Anterior cingulate cortex (tissue), 58 donors: ENCODE results near the gene PROK1.

ENCODE experiments used
- DNase-seq, 58 donors: peaks; one replicate each; lab custom pipeline; 2025; lab: John Stamatoyannopoulos, UW

Gene PROK1

DNA sequence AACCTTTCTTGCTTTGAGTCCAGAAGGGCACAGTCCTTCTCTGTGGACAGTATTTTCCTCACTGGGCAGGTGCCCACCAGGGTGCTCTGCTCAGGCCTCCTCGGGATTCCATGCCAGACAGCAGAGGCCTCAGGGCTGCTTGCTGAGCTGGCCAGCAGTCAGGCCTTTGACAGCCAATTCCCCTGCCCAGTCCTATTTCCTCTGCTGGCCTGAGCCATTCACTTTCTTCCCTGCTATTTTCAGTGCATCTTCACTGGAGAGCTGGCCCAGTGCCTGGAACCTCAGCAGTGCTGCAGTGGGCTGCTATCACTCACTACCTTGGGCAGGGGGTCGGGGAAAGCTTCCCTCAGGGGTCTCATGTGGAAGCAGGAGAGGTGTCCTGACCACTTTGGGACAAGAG lies 34.8 kb downstream of the PROK1 start:
- no peak for DNase-seq

DNA sequence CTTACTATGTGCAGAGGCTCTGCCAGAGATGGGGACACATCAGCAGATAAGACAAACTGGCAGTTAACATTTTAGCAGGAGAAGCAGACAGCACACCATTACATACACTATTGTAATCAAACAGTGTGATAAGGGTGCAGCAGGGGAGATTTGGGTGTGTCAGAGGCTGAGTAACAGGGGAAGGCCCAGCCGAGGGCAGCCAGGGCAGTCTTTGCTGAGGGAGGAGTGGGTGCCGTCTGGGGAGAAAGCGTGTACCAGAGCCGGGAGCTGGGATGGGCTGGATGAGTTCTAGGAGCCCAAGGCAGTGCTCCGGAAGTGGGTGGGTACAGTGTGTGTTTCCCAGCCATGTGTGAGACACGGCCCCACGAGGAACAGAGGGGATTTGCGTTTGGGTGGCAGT lies 36.8 kb downstream of the PROK1 start:
- no peak for DNase-seq

DNA sequence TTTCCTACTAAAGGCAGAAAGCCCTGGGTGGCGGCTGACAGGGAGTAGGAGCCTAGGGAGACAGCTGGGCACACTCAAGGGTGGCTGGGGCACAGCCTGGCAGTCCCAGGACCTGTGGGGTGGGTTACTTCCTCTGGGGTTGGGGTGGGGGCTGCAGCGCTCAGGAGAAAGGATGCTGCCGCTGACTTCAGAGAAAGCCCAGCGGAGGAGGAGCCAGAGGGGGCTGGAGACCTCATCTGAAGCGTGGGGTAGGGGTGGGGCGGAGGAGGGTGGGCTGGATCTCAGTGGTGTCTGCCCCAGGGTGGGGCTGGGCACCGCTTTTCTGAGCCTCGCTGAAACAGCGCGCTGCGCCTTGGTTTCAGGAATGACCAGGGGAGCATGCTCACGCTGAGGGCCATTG lies 37.2 kb downstream of the PROK1 start:
- no peak for DNase-seq

DNA sequence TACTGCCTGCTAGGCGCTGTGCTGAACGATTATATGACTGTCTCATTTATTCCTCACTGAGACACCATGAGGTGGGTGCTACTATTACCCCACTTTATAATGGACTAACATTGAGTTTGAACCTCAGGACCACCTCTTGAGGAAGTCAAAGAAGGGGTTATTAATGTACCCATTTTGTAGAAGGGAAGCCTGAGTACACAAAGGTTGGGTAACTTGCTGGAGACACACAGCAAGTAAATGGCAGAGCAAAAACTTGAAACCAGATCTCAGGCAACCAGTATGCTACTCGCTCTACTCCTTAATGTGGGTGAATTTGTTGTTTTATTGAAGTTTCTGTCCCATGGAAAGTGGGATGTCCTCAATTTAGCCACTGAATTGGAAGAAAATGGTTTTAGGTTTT lies 37.9 kb downstream of the PROK1 start:
- DNase-seq = no peak

DNA sequence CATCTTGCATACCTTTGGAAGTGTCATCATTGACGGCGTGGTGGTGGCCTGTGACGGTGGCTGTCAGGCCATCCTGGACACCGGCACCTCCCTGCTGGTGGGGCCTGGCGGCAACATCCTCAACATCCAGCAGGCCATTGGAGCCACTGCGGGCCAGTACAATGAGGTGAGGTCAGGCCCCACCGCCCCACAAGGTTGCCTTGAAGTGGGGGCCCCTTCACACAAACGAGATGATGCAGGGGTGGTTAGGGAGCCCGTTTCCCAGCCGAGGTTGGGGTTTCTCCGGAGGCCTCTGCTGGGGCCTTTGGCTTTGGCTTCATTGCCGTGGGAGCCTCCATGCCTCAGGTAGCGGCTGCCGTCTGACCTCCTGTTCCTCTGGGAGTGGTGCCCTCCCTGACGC lies 38.5 kb downstream of the PROK1 start:
- DNase-seq = no peak

DNA sequence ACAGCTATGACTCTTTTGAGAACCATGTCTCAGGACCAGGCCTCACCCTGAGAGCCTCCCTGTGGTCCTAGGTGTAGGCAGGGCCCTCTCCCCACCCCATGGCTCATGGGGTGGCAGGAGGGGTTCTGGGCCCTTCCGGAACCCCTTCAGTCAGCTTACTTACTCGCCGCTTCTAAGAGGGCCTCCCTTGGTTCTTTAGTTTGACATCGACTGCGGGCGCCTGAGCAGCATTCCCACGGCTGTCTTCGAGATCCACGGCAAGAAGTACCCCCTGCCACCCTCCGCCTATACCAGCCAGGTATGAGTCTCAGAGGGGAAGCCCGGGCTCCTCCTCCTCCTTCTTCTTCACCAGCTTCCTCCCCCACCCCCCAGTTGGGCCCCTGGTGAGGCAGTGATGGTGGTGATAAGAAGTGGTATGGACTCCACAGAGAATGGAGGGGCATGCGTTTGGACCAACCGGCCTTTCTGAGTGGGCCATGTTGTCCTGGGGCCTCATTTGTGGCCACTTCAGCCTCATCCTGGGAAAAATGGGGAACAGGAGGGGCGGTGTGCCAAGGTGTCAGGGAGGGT lies 39.1 kb downstream of the PROK1 start:
- DNase-seq = no peak

DNA sequence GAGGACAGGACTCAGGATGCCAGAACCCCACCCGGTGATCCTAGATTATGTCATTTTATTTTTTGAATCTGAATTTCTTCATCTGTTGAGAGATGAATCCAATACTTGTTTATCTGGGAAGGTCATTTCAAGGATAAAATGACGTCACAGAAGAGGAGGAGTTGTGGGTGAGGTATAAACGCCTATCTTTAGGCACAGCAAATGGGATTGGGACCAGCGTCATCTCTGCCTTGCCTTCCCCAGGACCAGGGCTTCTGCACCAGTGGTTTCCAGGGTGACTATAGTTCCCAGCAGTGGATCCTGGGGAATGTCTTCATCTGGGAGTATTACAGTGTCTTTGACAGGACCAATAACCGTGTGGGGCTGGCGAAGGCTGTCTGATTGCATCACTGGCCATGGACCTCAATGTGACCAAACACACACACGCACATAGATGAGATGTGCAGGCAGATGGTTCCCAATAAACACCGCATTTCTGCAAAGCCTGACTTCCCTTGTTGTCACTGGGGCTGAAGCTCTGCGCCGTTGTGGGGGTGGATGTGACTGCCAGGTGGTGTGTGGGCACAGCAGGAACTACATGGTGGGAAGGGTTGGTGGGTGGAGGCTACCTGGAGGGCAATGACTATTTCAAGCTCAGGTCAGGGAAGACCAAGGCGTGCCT lies 40.0 kb downstream of the PROK1 start:
- peak in 22 of 58 donors; percentile 10 to 82 (median 34) for DNase-seq

DNA sequence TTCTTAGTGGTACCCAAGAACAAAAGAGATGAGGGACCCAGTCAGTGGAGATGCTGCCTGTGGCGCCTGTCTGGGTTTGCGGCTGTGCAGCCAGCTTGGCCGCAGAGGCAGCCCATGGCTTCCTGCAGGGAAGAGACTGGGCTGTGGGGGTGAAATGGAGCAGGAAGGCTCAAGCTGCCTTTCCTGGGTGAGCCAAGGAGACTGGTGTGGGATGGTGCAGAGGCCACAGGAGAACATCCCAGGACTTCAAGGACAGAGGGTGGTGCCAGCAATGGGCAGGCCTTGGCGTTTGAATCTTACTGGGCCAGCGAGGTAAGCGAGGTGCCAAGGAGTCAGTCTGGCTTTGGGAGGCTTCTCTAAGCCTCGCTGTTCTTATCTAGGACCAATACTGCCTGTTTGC lies 41.6 kb downstream of the PROK1 start:
- no peak for DNase-seq

DNA sequence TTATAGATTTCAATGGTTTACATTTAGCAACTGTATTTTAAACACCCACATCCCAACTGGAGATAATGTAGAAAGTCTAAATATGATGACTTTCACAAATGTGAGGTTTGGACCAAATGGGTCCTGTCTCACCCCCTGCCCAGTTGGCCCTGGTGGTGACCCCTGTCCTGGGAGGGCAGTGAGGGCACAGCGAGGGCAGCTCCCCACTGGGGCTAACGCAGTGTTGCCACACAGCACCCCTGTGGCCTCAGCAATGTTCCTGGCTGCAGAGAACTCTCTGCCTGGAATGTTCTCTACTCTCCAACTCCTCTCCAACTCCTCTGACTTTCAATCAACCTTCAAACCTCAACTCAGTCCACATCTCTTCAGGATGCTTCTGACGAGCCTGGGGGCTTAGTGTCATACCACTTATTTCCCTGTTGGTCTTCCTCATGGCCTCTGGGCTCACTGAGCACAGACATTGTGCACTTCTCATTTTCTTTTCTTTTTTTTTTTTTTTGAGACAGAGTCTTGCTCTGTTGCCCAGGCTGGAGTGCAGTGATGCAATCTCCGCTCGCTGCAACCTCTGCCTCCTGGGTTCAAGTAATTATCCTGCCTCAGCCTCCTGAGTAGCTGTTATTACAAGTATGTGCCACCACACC lies 42.2 kb downstream of the PROK1 start:
- no peak for DNase-seq

DNA sequence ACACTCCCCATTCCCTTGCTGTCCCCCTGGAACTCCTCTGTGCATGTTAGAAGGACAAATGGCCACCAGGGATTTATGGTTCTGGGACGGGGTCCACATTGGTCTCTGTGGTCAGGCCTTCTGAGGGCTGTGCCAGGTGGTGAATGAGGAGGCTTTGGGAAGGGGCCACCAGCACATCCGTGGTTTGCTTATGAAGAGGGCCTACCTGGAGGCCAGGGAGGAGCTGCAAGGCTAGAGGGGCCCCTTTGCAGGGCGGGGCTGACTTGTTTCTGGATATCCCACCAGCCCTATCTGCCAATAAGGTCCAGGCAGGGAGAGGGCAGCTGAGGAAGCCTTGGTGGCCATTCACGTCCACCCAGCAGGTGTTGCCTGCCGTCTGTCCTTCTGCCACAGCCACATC lies 43.1 kb downstream of the PROK1 start:
- no peak for DNase-seq

DNA sequence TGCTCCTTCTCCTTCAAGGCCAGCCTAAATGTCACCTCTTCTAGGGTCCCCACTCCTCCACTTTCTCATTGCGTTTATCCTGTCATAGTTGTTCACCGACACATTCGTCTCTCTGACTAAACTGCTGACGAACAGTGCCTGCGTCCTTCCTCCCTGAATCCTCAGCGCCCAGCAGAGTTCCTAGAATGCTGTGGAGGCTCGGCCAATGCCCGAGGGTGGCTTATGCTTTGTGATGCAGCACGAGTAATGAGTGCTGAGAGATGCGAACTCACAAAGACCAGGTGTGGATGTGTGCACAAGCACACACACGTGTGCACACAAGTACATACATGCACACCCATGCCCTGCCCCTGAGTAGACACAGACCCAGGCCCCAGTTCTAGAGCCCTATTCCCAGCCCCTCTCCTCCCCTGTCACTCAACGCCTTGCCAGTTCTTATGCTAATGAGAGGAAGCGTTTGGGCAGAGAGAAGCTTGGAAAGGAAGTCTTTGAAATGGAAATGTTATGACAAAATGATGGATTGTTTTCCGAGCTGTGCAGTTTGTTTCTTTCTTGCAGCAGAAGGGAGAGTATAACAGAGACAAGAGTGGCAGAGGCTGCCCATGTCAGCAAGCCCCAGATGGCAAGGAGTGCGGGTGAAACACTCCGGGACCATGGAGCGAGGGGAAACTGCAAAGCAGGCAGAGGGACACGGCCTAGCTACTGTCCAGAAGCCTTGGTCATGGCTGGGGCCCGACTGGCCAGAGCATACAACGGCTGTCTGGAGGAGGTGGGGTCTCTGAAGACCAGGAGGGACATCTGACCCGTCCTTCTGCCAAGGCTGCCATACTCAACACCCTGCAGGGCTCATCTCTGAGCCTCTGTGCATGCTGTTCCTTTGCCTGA lies 43.8 kb downstream of the PROK1 start:
- DNase-seq = peak in 2 of 58 donors; percentile 16 to 33

DNA sequence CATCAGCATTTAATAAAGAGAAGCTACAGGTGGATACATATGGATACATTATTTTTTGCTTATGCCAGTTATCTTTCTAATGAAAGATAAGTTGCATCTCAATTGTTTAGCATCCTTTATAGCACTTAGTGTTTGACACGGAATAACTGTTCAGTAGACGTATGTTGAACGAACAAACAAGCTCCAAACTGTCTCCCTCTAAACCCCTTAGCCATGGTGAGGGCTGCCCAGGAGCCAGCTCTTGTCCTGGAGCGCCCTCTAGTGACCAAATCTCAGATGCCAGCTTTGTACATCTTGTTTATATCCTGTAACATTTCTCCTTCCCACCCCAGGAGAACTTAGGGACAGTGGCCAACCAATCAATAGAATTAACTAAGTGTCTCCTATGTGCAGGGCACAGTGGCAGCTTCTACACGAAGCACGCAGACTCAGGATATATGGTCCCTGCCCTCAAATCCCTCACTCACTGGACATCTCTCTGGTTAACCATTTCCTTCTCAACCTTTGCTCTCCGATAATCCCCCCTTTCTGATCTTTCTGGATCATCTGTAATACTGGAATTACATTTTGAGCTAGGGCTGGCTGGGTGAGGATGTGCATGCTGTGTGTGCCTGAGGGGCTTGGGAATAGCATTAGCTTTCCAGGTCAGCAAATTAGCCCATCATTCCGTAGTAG lies 45.1 kb downstream of the PROK1 start:
- peak in 53 of 58 donors; percentile 11 to 89 (median 55) for DNase-seq

DNA sequence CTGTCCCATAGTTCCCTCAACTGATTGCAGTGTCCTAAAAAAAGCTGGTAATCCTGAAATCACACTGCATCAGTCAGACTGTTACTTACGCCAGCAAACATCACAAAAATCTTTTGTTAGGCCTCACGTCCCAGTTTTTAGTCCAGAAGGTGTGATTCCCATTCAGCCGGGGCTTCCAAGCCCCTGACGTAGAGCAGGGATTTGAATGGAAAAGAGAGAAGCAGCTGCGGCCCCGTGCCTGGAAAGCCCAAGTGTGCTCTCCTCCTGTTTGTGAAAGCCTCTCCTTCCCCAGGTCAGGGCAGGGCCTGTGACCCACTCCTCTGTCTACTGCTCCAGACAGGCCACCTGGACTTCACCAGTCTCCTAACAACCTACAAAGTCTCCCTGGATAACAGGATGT lies 47.3 kb downstream of the PROK1 start:
- DNase-seq = no peak

DNA sequence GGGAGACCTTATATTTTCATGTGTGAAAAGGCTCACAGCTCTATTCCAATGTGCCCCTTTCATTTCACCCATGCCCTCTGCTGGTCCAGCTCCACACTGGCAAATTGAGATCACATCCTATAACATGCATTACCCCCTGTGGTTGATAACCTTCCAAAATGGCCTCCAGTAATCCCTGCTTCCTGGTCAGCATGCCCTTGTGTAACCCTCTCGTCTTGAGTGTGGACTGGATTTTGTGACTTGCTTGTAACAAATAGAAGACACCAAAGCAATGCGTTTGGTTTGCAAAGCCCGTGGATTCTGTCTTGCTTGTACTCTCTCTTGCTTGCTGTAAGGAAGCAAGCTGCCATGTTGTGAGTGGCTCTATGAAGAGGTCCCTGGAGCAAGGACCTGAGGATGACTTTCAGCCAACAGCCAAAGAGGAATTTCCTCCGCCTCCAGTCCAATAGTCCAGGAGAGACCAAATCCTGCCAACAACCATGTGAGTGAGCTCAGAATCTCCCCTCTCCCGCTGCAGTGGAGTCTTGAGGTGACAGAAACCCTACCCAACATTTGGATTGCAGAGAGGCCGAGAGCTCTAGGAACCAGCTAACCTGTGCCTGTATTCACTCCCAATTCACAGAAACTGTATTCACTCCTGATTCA lies 50.7 kb downstream of the PROK1 start:
- DNase-seq = no peak

DNA sequence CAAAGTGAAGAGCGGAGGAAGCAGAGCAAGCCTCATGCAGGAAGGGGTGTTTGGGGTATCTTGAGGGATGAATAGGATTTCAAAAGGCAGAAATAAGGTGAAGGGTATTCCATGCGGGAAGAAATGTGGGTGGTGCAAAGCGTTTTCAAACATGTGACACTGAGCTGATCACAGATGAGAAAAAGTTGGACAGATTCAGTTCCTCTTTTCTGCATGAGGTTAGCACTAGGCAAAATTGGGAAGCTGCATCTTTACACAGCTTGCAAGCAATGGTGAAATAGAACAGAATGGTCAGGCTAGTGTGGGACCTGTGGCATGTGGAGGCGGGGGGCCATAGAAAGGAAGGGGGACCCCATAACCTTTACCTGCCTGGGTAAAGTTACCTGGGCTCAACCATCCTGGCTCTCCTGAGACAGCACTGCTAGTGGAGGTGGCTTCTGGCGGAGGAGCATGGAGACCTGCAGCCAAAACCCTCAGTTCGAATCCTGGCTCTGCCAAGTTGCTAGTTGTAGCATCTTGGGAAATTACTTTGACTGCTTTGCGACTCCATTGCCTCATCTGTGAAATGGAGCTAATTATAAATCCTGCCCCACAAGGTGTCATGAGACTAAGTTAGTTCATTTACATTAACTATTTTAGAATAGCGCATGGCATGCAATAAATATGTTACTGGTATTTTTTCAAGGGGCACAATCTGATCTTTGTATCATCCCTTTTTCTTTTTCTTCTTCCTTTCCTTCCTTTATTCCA lies 51.6 kb downstream of the PROK1 start:
- DNase-seq = peak in 1 of 58 donors; percentile 21

DNA sequence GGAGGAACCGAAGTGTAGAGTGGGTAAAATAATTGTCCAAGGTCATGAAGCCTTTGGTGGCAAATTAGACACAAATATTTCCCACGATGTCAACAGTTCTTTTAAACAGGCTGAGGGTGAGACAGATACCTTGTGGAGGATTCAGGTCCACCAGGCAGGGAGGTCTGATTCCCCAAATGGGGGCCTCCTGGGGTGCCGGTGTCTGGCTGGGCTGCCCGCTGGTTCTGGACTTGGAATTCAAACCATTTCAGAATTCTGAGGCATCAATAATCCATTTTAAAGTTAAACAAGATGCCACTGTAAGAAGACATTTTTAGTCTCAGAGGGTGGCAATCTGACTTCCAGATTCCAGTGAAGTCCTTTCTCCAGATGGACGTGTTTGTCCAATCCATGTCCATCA lies 52.5 kb downstream of the PROK1 start:
- no peak for DNase-seq

DNA sequence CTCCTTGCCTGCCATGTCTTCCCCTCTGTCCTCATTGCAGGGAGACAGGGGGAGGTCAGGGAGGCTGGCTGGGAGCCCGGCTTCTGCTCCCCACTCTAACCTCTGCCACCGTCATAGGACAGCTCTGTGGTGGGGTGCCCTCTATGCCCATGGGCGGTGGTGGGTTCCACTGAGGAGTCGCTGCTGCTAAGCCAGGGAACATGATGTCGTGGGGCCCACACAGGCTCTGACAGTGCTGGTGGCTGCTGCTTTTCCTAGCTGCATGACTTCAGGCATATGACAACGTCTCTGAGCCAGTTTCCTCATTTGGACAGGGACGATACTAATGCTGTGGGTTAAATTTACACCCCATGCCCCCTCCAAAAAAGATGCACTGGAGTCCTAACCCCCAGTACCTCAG lies 53.3 kb downstream of the PROK1 start:
- DNase-seq = no peak

DNA sequence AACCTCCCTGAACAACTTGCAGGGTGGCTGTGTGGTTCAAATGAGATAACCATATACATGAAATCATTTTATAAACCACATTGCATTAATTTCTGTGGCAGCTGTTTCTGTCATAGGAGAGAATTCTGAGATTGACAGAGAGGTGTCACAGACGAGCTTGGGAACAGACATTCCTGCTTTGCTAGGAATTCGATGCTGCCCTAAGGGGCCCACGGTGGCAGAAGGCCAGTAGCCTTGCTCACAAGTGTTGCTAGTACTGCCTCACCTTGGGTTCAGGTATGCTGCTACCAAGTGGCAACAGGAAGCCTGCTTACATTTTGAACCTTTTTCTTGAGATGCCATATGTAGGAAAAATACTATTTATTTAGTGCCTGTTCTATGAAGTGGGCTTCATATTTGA lies 54.6 kb downstream of the PROK1 start:
- no peak for DNase-seq

DNA sequence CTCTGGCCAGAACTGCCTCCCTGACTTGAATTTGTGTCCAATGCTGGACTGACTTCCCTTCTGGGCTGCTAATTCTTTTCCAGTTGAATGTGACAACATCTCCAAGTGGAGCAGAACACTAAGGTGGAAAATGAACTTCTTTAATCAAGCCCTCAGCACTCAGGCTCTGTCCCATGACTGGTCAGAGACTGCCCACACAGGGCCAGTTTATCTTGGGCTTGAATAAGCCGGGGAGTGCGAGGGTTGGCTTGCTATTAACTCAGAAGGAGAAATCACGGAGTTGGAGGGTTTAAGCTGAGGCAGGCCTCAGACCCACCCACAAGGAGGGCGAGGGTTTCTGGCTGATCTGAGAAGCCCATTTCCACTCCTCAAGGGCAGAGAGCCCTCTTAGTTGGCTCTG lies 55.6 kb downstream of the PROK1 start:
- DNase-seq = no peak
